Measurements from ENCODE around the gene RENBP.

RENBP gene

GRCh38 chrX:153885968-153886903 lies 58.2 kb downstream of the RENBP start, which contains the start of gene L1CAM:
Gene L1CAM (minus strand): TSS chrX:153886173. CDS start chrX:153875836, 10,337 bp downstream.
- no peak for DNase-seq
